Fibroblast of peridontal ligament (primary cell): ENCODE measurements around the gene TLR5.

Experiments
- DNase-seq: peaks from one replicate; pipeline ENCODE4 v3.0.0-alpha.2; 2010; ENCODE audit errors: extremely low read depth

TLR5 gene

DNA sequence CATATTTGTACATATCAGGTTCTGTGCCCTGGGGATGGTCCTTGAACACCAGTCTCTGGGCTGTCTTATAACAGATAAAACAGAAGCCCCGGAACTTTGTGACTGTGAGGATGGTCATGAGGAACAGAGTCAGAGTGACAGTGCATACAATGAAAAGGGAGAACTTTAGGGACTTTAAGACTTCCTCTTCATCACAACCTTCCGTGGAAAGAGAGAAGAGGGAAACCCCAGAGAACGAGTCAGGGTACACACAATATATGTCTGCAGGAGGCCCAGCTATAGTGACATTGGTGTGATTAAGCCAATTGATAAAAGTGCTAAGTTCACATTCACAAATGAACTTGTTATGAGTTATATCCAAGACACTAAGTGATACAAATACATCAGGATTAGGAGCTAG is 32.1 kb downstream of the TLR5 start:
- no peak for DNase-seq

DNA sequence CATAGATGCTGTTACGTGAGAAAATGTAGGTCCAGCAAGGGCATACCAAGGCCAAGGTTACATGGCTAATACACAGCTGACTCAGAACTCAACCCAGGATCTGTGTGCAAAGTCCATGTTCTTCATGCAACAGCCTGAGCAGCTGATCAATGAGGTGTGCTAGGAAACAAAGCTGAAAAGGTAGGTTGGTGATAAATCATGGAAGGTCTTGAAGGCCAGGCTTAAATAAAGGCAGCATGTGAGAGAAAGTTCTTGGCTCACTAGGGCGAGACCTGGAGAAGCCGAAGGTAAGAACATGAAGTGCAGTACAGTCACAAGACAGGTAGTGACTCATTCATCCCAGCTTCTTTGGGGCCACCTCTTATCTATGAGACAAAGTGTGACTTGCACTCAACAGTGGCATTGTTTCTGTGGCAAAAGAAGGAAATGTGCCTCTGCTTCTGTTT is 33.4 kb downstream of the TLR5 start:
- DNase-seq = no peak

DNA sequence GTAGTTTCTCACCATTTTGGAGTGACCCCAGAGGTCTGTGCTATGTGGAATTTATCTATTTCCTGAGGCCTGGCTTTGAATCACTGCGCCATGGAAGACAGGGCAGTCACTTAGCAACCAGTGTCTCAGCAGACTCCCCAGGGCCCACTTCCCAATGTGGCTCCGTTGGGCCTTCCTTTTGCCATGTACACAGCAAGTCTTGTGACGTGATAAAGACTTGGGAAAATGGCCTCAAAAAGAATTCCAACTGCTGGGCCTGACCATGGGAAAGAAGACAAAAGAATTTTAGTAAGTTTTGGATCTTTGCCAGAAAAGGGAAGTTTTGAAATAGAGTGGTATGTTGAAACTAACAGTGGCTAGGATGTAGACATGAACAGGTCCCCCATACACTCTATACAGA is 36.2 kb downstream of the TLR5 start:
- peak; percentile 14 for DNase-seq

DNA sequence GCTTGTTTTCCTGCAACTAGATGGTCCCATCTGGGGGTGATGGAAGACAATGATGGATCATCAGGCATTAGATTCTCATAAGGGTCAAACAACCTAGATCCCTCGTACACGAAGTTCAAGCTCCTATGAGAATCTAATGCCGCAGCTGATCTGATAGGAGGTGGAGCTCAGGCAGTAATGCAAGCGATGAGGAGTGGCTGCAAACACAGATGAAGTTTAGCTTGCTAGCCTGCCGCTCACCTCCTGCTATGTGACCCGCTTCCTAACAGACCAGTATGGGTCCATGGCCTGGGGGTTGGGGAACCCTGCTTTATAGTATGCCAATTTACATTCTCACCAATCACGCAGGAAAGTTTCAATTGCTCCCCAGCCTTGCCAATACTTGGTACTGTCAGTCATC is 37.5 kb downstream of the TLR5 start:
- no peak for DNase-seq

DNA sequence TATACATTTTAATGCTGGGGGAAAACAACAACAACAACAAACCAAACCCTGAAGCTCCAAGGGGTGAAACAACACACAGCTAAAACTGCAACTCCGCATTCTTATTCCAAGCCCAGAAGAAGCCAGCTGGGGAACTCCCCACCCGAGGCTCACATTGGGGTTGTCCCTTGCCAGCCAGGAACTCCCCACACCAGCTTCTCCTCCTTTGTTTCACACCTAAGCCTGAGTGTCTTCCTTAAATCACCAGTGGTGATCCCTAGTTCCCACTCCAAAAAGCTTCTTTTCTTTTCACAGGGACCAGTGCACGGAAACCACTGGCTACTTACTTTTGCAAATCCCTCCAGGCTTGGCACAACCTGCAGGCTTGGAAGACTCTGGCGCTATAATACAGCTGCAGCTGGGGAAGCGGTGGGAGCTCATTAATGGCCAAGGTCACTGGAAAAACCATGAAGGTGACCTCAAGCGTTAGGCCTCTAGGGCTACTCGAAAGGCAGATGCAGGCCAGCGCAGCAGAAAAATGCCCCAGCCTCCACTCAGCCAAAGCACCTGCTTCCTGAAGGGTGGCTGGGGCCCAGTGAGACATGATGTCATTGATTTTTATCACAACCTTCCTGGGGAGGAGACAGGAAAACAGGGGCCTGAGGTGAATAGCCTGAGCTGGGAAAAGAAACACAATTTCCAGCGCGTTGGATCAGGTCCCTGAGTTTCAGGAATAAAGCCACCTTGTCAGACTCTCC is 40.1 kb downstream of the TLR5 start:
- no peak for DNase-seq

DNA sequence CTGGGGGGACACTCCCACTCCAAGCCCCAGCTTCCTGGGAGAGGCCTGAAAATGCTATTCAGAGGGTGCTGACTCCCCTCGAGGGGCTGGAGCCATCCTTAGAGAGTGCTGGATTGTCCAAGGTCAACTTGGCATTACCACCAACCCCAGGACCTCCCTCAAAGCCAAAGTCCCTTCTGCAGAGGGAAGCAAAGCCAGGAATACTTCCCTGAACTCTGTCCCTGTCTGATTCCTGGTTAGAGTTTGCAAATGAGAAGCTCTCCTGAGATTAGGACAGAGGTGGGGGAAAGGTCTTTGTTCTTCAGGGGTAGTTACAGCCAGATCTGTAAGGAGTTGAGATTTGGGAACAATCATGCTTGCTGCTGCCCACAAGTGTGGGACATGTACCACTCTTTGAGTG is 45.3 kb downstream of the TLR5 start:
- no peak for DNase-seq

DNA sequence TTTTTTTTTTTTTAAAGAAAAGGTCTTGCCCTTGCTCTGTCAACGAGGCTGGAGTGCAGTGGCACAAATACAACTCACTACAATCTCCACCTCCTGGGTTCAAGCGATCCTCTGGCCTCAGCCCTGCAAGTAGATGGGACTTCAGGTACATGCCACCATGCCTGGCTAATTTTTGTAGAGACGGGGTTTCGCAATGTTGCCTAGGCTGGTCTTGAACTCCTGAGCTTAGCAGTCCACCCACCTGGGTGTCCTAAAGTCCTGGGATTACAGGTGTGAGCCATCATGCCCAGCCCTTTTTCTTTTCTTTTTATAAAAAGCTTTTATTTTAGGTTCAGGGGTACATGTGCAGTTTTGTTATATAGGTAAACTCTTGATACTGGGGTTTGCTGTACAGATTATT is 47.2 kb downstream of the TLR5 start:
- DNase-seq = no peak

DNA sequence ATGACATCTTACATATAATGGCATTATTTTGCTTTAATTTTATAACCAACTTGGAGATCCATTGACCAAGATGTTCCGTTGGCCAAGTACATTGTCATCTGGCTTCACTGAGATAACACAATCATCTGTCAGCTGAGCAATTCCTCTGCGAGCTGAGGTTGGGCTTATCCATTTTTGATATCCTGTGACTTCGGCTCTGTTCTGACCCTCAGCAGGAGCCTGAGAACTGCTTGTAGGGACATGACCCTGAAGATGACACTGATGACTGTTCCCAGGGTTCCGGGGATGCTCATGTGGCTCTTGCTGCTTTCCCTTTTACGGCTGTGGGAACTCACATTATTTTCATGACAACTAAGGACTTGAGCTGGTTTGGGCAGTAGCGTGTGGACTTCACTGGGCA is 51.2 kb downstream of the TLR5 start:
- no peak for DNase-seq

DNA sequence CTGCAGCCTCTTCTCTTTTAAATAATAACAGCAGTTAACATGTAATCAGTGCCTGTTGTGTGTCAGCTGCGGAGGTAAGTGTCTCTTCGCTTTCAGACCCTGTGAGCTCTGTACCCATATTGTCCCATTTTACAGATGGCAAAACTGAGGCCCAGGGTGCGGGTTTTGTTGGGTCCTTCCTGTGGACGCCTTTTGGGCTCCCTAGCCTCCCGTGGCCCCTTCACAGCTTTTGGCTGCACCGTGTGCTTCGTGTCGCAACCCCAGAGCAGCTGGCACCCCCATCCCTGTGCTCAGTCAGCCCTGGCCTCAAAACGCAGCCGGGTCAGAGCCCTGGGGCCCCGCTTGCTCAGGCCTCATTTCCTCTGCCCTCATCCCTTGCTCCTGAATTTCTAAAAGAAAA is 53.8 kb downstream of the TLR5 start:
- DNase-seq = no peak

DNA sequence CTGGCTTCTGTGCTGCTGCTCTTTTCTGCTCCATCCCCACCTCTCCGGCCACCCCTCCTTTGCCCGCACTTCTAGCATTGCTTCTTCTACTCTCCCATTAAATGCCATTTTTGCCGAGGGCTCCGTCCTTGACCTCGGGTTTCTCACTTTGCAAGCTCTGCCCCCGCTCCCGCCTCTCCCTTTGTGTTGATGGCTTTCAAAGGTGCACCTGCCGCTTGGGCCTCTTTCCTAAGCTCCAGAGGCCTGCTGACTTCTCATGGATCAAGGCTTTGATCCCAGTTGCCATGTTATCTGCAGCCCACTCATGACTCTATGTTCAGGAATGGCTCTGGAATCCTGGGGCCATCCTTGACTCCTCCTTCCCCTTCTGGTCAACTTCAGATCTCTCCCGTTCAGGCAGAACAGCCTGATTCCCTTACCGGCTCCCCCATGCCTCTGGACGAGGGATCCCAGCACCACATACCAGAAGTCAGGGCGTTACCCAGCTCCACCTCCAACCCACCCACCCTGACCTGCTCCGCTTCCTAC is 54.3 kb downstream of the TLR5 start:
- no peak for DNase-seq

DNA sequence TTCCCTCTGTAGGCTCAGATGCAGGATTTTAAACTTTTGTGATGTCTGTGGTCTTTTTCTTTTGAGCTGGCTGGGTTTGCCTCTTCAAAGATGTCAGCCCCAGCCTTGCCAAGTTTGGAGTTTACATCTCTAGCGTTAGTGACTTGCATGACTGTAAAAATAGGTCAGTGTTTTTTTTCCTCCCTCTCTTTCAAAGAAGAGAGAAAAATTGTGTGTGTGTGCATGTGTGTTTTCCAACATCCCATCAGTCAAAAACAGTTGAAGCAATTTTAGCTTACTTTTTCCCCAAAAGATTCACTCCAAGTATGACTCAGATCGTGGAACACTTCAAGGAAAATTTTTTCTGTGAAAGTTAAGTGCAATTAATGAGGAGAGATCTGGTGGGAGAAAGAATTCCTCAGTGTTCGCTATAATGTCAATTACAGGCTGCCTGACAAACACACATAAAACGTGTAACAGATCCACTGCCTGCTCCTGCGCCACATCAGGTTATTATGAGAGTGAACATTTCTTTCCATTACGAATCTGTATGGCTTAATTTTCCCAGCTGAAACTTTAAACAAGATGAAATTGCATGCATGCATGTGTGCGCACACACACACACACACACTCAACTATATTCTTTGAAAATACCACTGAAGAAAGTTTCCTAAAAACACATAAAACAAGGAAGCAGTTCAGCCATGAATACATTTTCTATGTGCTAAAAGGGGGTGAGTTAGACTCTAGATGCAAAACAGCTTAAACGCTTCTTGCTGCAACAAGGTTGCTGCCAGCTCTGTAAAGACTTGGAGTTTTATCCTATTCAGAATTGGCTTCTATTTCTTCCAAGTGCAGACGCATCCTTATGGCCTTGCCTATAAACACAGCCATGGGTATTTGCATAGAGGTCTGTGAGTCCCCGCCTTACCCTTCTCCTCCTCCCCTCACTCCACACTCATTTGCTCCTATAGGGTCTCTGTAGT is 55.5 kb downstream of the TLR5 start:
- DNase-seq = peak; percentile 47

DNA sequence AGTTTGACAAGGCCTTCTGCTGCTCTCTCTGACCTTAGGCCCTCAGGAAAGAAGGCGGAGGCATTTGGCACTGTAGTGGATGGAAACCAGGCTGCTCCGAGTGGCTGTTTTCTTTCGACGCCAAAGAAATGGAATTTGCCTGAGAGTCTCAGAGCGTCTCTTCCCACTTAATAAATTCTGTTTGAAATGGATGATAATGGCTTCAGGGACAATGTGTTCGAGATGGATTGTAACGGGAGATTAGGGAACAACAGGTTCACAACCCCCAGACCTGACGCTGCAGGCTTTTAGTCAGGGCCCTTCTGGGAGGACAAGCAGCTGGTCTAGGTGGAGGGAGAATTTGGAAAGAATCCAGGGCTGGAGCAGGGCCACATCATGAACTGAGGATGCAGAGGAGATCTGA is 58.6 kb downstream of the TLR5 start:
- no peak for DNase-seq

DNA sequence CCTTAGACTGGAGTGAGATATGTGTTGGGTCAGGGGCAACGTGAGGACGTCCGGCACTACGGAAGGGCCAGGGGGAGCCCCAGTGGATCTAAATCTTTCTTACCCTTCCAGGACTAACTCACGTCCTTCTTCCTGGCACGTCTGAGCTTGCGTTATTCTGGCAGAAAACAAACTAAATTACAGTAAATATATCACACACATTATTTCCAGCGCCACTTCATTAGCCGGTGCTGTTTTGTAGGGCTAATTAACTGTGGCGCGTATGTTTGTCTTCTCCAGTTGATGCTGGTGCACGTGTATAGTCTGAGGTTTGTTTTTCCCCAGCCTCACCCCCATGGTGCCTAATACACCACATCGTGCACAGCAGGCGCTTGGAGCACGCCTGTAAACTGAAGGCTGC is 59.2 kb downstream of the TLR5 start:
- no peak for DNase-seq

DNA sequence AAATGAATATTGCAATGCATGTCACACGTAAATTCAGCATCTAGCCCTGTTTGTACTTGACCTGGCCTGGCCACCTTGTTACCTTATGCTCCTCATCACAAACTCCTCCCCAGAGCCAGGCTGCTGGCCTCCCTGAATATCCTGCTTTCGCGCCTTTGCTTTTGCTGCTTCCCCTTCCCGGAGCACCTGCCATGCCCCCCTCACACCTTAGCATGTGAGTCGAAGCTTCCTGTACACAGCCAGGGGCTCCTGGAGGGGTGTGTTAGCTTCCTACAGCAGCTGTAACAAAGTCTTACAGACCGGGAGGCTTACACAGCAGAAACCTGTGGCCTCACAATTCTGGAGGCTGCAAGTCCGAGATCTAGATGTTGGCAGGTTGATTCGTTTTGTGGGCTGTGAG is 60.1 kb downstream of the TLR5 start:
- no peak for DNase-seq

DNA sequence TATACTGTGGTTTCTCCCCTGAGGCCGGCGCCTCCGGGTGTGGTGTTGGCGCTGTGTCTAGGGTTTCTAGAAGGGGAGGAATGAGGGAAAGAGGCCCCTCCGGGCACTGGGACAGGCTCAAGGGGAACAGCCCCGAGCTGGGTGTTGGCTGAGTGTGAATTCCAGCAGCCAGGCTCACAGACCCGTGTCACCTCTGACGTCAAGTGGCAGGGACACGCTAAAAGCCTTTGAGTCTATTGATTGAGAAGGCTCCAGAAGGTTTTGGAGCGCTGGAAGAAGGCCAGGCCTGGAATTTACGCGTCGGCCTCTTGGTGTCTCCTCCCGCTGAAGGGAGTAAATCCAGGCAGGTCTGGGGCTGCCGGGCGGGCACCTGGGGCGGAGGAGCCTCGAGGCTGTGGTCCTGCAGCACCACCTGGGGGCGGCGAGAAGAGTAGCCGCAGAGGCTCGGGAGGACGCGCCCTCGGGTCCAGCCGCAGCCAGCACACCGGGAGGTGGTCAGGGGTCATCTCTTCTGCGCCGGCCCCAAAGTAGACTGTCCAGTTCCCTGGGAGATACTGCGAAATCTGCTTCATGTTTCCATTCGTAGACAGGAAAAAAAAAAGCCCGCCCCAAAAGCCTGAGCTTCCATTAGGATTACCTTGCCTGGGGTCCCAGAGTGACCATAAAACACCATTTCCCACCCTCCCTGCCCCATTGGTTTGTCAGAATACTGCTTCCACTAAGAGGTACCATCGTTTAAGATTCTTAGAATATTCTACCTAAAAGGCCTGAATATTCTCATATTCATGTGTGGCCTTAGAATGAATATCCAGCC is 61.7 kb downstream of the TLR5 start:
- peak; percentile 85 for DNase-seq

DNA sequence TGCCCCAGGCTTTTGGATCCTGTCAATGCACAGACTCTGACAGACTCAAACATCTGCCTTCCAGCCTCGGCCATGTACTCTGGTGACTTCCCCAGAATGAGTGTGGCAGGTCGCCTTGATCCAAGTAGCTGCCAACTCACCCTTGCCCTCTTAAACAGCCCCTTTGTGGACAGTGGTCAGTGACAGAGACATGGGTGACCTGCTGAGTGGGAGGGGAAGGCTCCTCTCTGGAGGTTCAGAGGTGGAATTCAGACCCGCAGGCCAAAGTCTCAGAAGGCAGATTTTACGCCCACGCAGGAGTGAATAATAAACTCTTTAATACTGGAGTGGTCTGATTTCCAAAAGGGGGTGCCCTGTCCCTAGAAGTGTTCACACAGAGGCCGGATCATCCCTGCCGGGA is 63.5 kb downstream of the TLR5 start:
- DNase-seq = no peak

DNA sequence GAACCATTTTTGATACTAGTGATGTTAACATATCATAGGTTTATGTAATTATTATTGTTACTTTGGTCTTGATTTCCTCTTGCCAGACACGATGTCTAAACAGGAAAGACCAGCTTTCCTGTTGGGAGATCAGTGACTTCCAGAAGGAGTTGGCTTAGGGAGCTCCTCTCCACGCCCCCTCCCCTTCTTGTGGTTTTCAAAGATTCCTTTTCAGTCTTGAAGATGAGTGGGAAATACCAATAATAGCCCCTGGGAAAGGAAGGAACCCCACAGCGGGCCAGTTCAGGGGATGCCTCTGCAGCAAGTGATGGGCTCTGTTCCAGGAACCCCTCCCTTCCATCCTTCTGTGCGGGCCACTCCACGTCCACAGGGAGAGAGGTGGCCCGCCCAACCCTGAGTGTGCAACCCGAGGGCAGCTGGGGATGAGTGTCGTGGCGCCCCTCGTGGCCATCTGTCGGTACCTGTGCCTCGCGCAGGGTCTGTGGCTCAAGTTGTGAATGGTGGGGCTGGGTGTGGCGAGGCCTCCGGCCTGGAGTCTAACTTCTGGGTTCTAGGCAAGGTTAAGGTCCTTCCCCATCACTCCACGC is 65.7 kb downstream of the TLR5 start:
- no peak for DNase-seq

DNA sequence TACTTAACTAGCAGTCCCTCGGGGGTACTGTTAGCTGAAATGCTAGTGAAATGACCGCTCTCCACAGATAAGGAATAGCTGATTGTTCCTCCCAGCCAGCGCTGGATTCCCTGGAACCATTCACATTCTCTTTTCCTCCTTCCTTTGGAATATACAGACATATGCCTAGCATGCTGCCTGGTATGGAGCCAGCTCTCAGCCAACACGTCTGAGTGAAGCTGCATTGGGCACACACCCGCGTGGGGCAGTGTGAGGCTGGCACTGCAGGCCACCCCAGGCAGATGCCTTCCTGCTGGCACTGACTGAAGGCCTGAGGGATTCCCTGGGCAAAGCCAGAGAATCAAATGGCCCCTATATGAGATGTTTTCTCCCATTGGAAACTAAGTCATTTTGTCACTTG is 66.7 kb downstream of the TLR5 start:
- no peak for DNase-seq

DNA sequence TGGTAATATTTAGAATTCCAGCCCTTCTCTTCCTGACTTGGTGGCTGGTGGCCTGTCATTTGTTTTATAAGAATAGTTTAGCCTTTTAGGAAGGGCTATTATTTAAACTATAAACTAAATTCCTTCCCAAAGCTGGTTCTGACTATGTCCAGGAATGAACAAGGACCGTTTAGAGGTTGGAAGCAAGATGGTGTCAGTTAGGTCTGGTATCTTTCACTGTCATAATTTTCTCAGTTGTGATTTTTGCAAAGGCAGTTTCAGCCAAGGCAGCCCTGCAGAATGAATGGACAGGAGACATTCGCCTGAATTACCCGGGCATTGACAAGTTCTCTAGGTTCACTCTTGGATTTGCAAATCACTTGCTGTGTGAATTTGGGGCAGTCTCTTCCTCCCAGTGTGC is 67.2 kb downstream of the TLR5 start:
- no peak for DNase-seq

DNA sequence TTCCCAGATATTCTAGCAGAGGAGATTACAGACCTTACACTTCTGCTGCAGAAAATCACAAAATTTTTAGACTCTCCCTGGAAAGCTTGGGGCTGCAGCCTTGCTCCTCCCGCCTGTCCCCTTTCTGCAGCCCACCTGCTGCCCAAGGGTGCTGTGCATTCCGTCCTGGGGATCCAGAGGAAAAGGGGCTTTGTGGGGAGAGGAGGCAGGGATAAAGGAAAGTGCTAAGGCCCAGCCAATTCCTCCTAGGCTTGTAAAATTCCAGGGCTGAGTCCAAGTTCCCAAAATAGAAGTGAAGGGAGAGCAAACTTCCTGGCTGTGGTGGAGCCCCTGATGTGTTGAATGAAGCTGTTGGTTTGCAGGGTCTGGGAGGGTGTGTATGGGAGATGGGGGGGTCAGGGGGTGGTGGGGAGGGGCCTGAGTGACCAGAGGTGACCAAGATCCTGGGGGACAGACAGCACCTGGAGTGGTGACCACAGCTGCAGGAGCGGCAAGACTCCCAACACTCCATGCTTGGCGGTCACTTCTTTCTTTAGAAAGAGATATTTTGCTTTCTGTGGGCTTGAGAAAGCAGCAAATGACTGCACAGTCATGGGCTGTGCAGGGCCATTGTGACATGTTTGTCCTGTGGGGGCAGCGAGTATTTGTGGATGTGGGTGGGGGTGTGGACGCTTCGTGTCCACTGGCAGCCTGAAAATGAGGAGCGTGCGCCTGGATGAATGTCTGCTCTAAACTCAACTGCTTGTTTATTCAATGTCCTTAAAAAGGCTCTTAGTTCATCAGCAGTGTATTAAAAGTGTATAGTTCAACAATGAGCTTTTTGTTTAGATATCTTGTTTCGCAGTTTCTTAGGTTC is 68.4 kb downstream of the TLR5 start:
- DNase-seq = no peak
